ENCODE data around the gene IRX4. TPM values are rescaled to one million over a fixed set of nuclear protein-coding genes. Genes with fewer than 3 reads are reported as not detected.

IRX4 gene
- total and polyA plus RNA-seq, 2 of the 4 experiments (the other 2 are of a cell fraction): not detected

DNA sequence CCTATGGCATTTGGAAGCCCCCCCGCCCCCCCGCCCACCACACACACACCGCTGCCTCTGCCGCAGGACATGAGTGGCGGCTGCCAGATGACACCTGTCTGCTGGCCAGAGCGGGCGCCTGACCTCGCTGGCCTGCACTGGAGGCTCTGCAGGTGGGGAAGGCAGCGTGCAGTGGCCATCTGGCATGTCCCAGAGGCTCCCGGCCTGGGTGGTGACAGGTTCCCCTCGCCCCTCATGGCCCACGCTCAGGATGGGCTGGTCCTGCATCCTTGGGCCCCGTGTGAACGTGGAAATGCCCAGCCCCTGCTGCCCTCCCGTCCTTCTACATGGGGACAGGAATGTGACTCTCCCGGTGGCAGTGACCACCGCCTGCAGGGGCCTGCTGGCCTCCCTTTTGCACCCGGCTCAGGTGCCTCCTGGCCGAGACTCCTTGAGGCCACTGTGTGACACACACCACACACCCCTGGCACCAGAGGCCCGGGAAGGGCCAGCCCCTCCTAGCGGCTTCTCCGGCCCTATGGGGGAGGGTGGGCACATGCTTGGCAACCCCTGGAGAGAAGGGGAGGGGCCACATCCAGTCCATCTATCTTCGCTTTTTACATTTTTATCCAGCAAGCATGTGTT lies 30.3 kb downstream of the IRX4 start:
- H3K4me2 ChIP-seq (ENCODE audit: low read depth, low read length): no peak overlapping the region
- no peaks in the 10 kb centered on the region; the same call in 1 of the 2 replicates for H3K9me3 ChIP-seq (ENCODE audit: control insufficient read depth, insufficient read depth, low read length)
- no peak overlapping the region for H4K91ac ChIP-seq (ENCODE audit: insufficient read depth, low read depth, low read length)
- no peaks in the 10 kb centered on the region for H3K4me1 ChIP-seq (ENCODE audit: control insufficient read depth, insufficient read depth, low read length)
- no peaks in the 10 kb centered on the region for H3K36me3 ChIP-seq (ENCODE audit: control insufficient read depth, insufficient read depth, low read length)
- no peak overlapping the region for H3K56ac ChIP-seq (ENCODE audit: extremely low read depth, insufficient read depth, low read length)
- no TSS peak for BruUV-seq (replicated peaks)
- no peak overlapping the region for H2AK5ac ChIP-seq (ENCODE audit: low read depth, low read length)
- no peak overlapping the region for H3K23ac ChIP-seq (ENCODE audit: low read depth, low read length)
- peaks cover 79% of the 10 kb centered on the region for H3K27me3 ChIP-seq (ENCODE audit: control insufficient read depth, insufficient read depth, low read length)
- POLR2A ChIA-PET (ENCODE audit: unreplicated experiment): no interaction called here
- DNase-seq (no peak), ATAC-seq (ENCODE audit: low read depth) (no peak)
- no peak overlapping the region for H3K27ac ChIP-seq (ENCODE audit: insufficient read depth, low read length)
- H4K20me1 ChIP-seq (ENCODE audit: insufficient read depth, low read length): no peaks in the 10 kb centered on the region
- no peak overlapping the region for H3K18ac ChIP-seq (ENCODE audit: low read depth, low read length)
- H3K9ac ChIP-seq (ENCODE audit: low read depth, low read length): no peak overlapping the region
- intact Hi-C loops (cut with micrococcal nuclease): no loop called here
- H2AK9ac ChIP-seq (replicated peaks; ENCODE audit: low read depth, low read length, poor library complexity): no peak overlapping the region
- no peak overlapping the region for H3K4ac ChIP-seq (ENCODE audit: low read depth, low read length)
- CTCF ChIA-PET: no interaction called here
- no peak overlapping the region for H4K8ac ChIP-seq (ENCODE audit: low read depth in 2 of 2, low read length in 2 of 2)
- no CpG with 5 or more reads among the region's 23 CpGs for WGBS, 2 experiments (ENCODE audit: extremely low coverage in 2 of 2, insufficient read length in 1 of 2)
- H2BK120ac ChIP-seq (ENCODE audit: low read depth, low read length): no peak overlapping the region
- H2BK5ac ChIP-seq (ENCODE audit: low read depth, low read length, poor library complexity, severe bottlenecking): no peak overlapping the region
- H3K14ac ChIP-seq (replicated peaks; ENCODE audit: low read depth, low read length): no peak overlapping the region
- no peak overlapping the region for H4K5ac ChIP-seq (ENCODE audit: low read depth, low read length)
- H2AFZ ChIP-seq (replicated peaks; ENCODE audit: low read length, poor library complexity): no peak overlapping the region
- in situ Hi-C loops (cut with MboI; ENCODE audit: low sequenced_read_pairs): no loop called here
- TF ChIP-seq, protein P1, sequence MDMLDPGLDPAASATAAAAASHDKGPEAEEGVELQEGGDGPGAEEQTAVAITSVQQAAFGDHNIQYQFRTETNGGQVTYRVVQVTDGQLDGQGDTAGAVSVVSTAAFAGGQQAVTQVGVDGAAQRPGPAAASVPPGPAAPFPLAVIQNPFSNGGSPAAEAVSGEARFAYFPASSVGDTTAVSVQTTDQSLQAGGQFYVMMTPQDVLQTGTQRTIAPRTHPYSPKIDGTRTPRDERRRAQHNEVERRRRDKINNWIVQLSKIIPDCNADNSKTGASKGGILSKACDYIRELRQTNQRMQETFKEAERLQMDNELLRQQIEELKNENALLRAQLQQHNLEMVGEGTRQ (IDR thresholded peaks at IDR 0.05; ENCODE audit: low read depth, low read length): no peak
- TF ChIP-seq CTCF (conservative IDR thresholded peaks at IDR 0.05; ENCODE audit: low read depth, low read length) (no peak), ELK1 (IDR thresholded peaks at IDR 0.05; ENCODE audit: borderline replicate concordance, low read depth, low read length) (no peak), NFE2L2 (IDR thresholded peaks at IDR 0.05; ENCODE audit: low read depth, low read length) (no peak), MAFK (IDR thresholded peaks at IDR 0.05; ENCODE audit: low read depth, low read length) (no peak), RCOR1 (IDR thresholded peaks at IDR 0.05; ENCODE audit: insufficient replicate concordance, low read length) (no peak), FOS (IDR thresholded peaks at IDR 0.05; ENCODE audit: low read depth, low read length) (no peak), RFX5 (IDR thresholded peaks at IDR 0.05; ENCODE audit: low read depth, low read length) (no peak), CHD1 (IDR thresholded peaks at IDR 0.05; ENCODE audit: low read depth, low read length) (no peak), MAZ (IDR thresholded peaks at IDR 0.05; ENCODE audit: borderline replicate concordance, low read depth, low read length) (no peak), SMC3 (IDR thresholded peaks at IDR 0.05; ENCODE audit: low read depth, low read length) (no peak), CEBPB (IDR thresholded peaks at IDR 0.05; ENCODE audit: low read depth, low read length) (no peak)
- H3K79me1 ChIP-seq (ENCODE audit: low read depth in 1 of 2, low read length in 2 of 2): no peaks in the 10 kb centered on the region
- dilution Hi-C loops (cut with HindIII; ENCODE audit: low sequenced_read_pairs, unreplicated experiment): no loop called here
- no peak overlapping the region for H2BK20ac ChIP-seq (ENCODE audit: low read depth, low read length)
- no peaks in the 10 kb centered on the region for H3K9me1 ChIP-seq (ENCODE audit: insufficient read depth, low read length)
- no peak overlapping the region for H2BK15ac ChIP-seq (ENCODE audit: low read depth, low read length)
- H3K4me3 ChIP-seq (ENCODE audit: insufficient read depth, low read depth, low read length): no peak overlapping the region
